ENCODE results near the gene ANKRD11. TPM values are rescaled to one million over a fixed set of nuclear protein-coding genes. Genes with fewer than 3 reads are reported as not detected.
"Not testable (repeated sequence)": the region's sequence is repeated elsewhere in the genome, so short reads cannot be mapped to it uniquely, and the experiment has no call there.

Gene ANKRD11
- total RNA-seq, 3 donors from 2014 or later: 153 to 181 (median 162) TPM

- DNase-seq: no peak
- Mint-ChIP-seq H3K9me3 (no peaks in the 10 kb centered on the region), H3K4me1 (ENCODE audit: low read depth) (peaks cover 81% of the 10 kb centered on the region), H3K27me3 (ENCODE audit: low read depth) (no peaks in the 10 kb centered on the region), H3K36me3 (ENCODE audit: insufficient read depth) (peaks cover 8% of the 10 kb centered on the region), H3K4me3 (no peak overlapping the region)
- no peak for ATAC-seq
Observed at GRCh38 chr16:89368604-89369249, 121.6 kb downstream of the ANKRD11 start.

GRCh38 chr16:89367538-89367915 is 122.8 kb downstream of the ANKRD11 start:
- H3K36me3 Mint-ChIP-seq (ENCODE audit: insufficient read depth): peaks cover 8% of the 10 kb centered on the region
- peaks cover 78% of the 10 kb centered on the region for H3K4me1 Mint-ChIP-seq (ENCODE audit: low read depth)
- H3K9me3 Mint-ChIP-seq: no peaks in the 10 kb centered on the region
- H3K27me3 Mint-ChIP-seq (ENCODE audit: low read depth): no peaks in the 10 kb centered on the region
- DNase-seq: no peak
- no peak overlapping the region for H3K4me3 Mint-ChIP-seq
- no peak for ATAC-seq

- no peaks in the 10 kb centered on the region for H3K9me3 Mint-ChIP-seq
- peaks cover 84% of the 10 kb centered on the region for H3K4me1 Mint-ChIP-seq (ENCODE audit: low read depth)
- DNase-seq: no peak
- H3K27me3 Mint-ChIP-seq (ENCODE audit: low read depth): no peaks in the 10 kb centered on the region
- no peak for ATAC-seq
- peaks cover 8% of the 10 kb centered on the region for H3K36me3 Mint-ChIP-seq (ENCODE audit: insufficient read depth)
- H3K4me3 Mint-ChIP-seq: no peak overlapping the region
Observed at GRCh38 chr16:89366561-89367537, 123.5 kb downstream of the ANKRD11 start.

- H3K9me3 Mint-ChIP-seq: no peaks in the 10 kb centered on the region
- peaks cover 6% of the 10 kb centered on the region for H3K36me3 Mint-ChIP-seq (ENCODE audit: insufficient read depth)
- peaks cover 85% of the 10 kb centered on the region for H3K4me1 Mint-ChIP-seq (ENCODE audit: low read depth)
- H3K27me3 Mint-ChIP-seq (ENCODE audit: low read depth): no peaks in the 10 kb centered on the region
- no peak overlapping the region for H3K4me3 Mint-ChIP-seq
- DNase-seq (no peak), ATAC-seq (no peak)
Observed at GRCh38 chr16:89365996-89366395, 124.4 kb downstream of the ANKRD11 start.

GRCh38 chr16:89365044-89365467 is 125.3 kb downstream of the ANKRD11 start:
- Mint-ChIP-seq H3K9me3 (no peaks in the 10 kb centered on the region), H3K4me1 (ENCODE audit: low read depth) (peaks cover 85% of the 10 kb centered on the region), H3K36me3 (ENCODE audit: insufficient read depth) (peaks cover 7% of the 10 kb centered on the region), H3K27me3 (ENCODE audit: low read depth) (no peaks in the 10 kb centered on the region), H3K4me3 (no peak overlapping the region)
- DNase-seq (no peak), ATAC-seq (no peak)

GRCh38 chr16:89364606-89365005 is 125.8 kb downstream of the ANKRD11 start:
- Mint-ChIP-seq H3K4me1 (ENCODE audit: low read depth) (peaks cover 85% of the 10 kb centered on the region), H3K27me3 (ENCODE audit: low read depth) (no peaks in the 10 kb centered on the region), H3K9me3 (no peaks in the 10 kb centered on the region), H3K4me3 (no peak overlapping the region), H3K36me3 (ENCODE audit: insufficient read depth) (peaks cover 7% of the 10 kb centered on the region)
- DNase-seq: no peak
- ATAC-seq: no peak

- peak overlapping the region; percentile 29 for H3K4me3 Mint-ChIP-seq
- ATAC-seq (peak in 1 of 2 donors; percentile 17), DNase-seq (peak; percentile 38)
- no peaks in the 10 kb centered on the region for H3K27me3 Mint-ChIP-seq (ENCODE audit: low read depth)
- no peaks in the 10 kb centered on the region for H3K9me3 Mint-ChIP-seq
- H3K4me1 Mint-ChIP-seq (ENCODE audit: low read depth): peaks cover 86% of the 10 kb centered on the region
- H3K36me3 Mint-ChIP-seq (ENCODE audit: insufficient read depth): peaks cover 6% of the 10 kb centered on the region
Observed at GRCh38 chr16:89363621-89364393, 126.6 kb downstream of the ANKRD11 start.

- DNase-seq; ATAC-seq; H3K36me3 Mint-ChIP-seq (ENCODE audit: insufficient read depth); H3K27me3 Mint-ChIP-seq (ENCODE audit: low read depth); H3K9me3 Mint-ChIP-seq: not testable (repeated sequence)
- H3K4me1 Mint-ChIP-seq (ENCODE audit: low read depth): peaks cover 88% of the 10 kb centered on the region
- peak overlapping the region; percentile 2 for H3K4me3 Mint-ChIP-seq
Observed at GRCh38 chr16:89362540-89363223, 127.7 kb downstream of the ANKRD11 start.

GRCh38 chr16:89361751-89362539 is 128.4 kb downstream of the ANKRD11 start:
- ATAC-seq (no peak), DNase-seq (no peak)
- Mint-ChIP-seq H3K36me3 (ENCODE audit: insufficient read depth) (peaks cover 5% of the 10 kb centered on the region), H3K27me3 (ENCODE audit: low read depth) (no peaks in the 10 kb centered on the region), H3K4me3 (peak overlapping the region; percentile 66), H3K4me1 (ENCODE audit: low read depth) (peaks cover 90% of the 10 kb centered on the region), H3K9me3 (no peaks in the 10 kb centered on the region)

GRCh38 chr16:89360760-89361435 is 129.5 kb downstream of the ANKRD11 start:
- Mint-ChIP-seq H3K36me3 (ENCODE audit: insufficient read depth) (peaks cover 3% of the 10 kb centered on the region), H3K4me3 (peak overlapping the region; percentile 66), H3K4me1 (ENCODE audit: low read depth) (peaks cover 89% of the 10 kb centered on the region), H3K9me3 (no peaks in the 10 kb centered on the region), H3K27me3 (ENCODE audit: low read depth) (no peaks in the 10 kb centered on the region)
- peak; percentile 60 for DNase-seq
- peak; percentile 88 to 92 for ATAC-seq

GRCh38 chr16:89359264-89360147 is 130.9 kb downstream of the ANKRD11 start:
- H3K9me3 Mint-ChIP-seq: no peaks in the 10 kb centered on the region
- peaks cover 8% of the 10 kb centered on the region for H3K36me3 Mint-ChIP-seq (ENCODE audit: insufficient read depth)
- H3K27me3 Mint-ChIP-seq (ENCODE audit: low read depth): no peaks in the 10 kb centered on the region
- no peak for DNase-seq
- ATAC-seq: no peak
- no peak overlapping the region for H3K4me3 Mint-ChIP-seq
- H3K4me1 Mint-ChIP-seq (ENCODE audit: low read depth): peaks cover 92% of the 10 kb centered on the region
